Neural progenitor cell (in vitro differentiated cells): Measurements from ENCODE around the gene HIGD2A. TPM values are rescaled to one million over a fixed set of nuclear protein-coding genes. Genes with fewer than 3 reads are reported as not detected.

Experiments
- DNase-seq: peaks from one replicate; pipeline ENCODE4 v3.0.0-alpha.2; 2016; ENCODE audit warnings: low spot score
- H2AFZ ChIP-seq: fragments of 200-600 bp; sonication (generic); replicated peaks from 2 replicates; pipeline ENCODE4 v1.6.1; 2016; ENCODE audit warnings: antibody characterized with exemption
- H3F3A ChIP-seq: fragments of 200-600 bp; sonication (generic); 2 replicates; pipeline ENCODE4 v1.6.1; 2016; ENCODE audit warnings: antibody characterized with exemption, low read depth
- H3K27ac ChIP-seq: fragments of 200-600 bp; sonication (generic); 2 replicates; pipeline ENCODE4 v1.5.1; 2016; ENCODE audit warnings: mild to moderate bottlenecking
- H3K27me3 ChIP-seq: fragments of 200-600 bp; sonication (generic); 2 replicates; pipeline ENCODE4 v1.6.1; 2016; ENCODE audit warnings: mild to moderate bottlenecking, moderate library complexity
- H3K36me3 ChIP-seq: fragments of 200-600 bp; sonication (generic); 2 replicates; pipeline ENCODE4 v1.5.1; 2016
- H3K4me1 ChIP-seq: fragments of 200-600 bp; sonication (generic); 2 replicates; pipeline ENCODE4 v1.6.1; 2016; ENCODE audit warnings: mixed run types
- H3K4me2 ChIP-seq: fragments of 200-600 bp; sonication (generic); 2 replicates; pipeline ENCODE4 v1.6.1; 2016
- H3K4me3 ChIP-seq: fragments of 200-600 bp; sonication (generic); 2 replicates; pipeline ENCODE4 v1.5.1; 2016
- H3K79me2 ChIP-seq: fragments of 200-600 bp; sonication (generic); 2 replicates; pipeline ENCODE4 v1.6.1; 2016; ENCODE audit warnings: low read depth
- H3K9ac ChIP-seq: fragments of 200-600 bp; sonication (generic); 2 replicates; pipeline ENCODE4 v1.6.1; 2016
- H3K9me3 ChIP-seq: fragments of 200-600 bp; sonication (generic); 2 replicates; pipeline ENCODE4 v1.5.1; 2016; ENCODE audit warnings: low read depth
- H4K20me1 ChIP-seq: fragments of 200-600 bp; sonication (generic); 2 replicates; pipeline ENCODE4 v1.6.1; 2016; ENCODE audit warnings: low read depth
- H3K27ac Mint-ChIP-seq: 3 replicates; pipeline ENCODE4 v1.8.0; 2021; ENCODE audit warnings: mixed read lengths
- H3K27me3 Mint-ChIP-seq: 2 replicates; pipeline ENCODE4 v1.8.0; 2022; ENCODE audit warnings: low read depth, mild to moderate bottlenecking, inconsistent platforms, moderate library complexity, mixed read lengths; ENCODE audit not compliant: insufficient read depth
- H3K36me3 Mint-ChIP-seq: 3 replicates; pipeline ENCODE4 v1.8.0; 2021; ENCODE audit warnings: mixed read lengths
- H3K4me1 Mint-ChIP-seq: 3 replicates; pipeline ENCODE4 v1.8.0; 2021; ENCODE audit warnings: mixed read lengths
- H3K4me3 Mint-ChIP-seq: 3 replicates; pipeline ENCODE4 v1.8.0; 2021; ENCODE audit warnings: mild to moderate bottlenecking, moderate library complexity, mixed read lengths
- H3K9me3 Mint-ChIP-seq: 3 replicates; pipeline ENCODE4 v1.8.0; 2020; ENCODE audit warnings: mixed read lengths
- CTCF ChIP-seq: fragments of 200-600 bp; sonication (generic); IDR thresholded peaks from 2 replicates; pipeline ENCODE4 v1.5.1; 2017; ENCODE audit warnings: antibody characterized with exemption, mild to moderate bottlenecking
- EZH2 ChIP-seq: fragments of 200-600 bp; sonication (generic); IDR thresholded peaks from 2 replicates; pipeline ENCODE4 v1.6.1; 2017; ENCODE audit warnings: antibody characterized with exemption, mild to moderate bottlenecking, moderate library complexity
- EZH2phosphoT487 ChIP-seq: fragments of 200-600 bp; sonication (generic); IDR thresholded peaks from 2 replicates; pipeline ENCODE4 v1.6.1; 2017; ENCODE audit warnings: antibody characterized with exemption
- total RNA-seq: library from RNA; depleted of rRNA; stranded (reverse); fragments of >200 nt; gene quantifications from 2 replicates; pipeline ENCODE4 v1.2.3, GENCODE V29; 2015; ENCODE audit warnings: low replicate concordance

HIGD2A gene
- total RNA-seq, 1 donor from 2014 or later = 40.1 TPM

- Mint-ChIP-seq H3K36me3 (peaks cover 6% of the 10 kb centered on the region), H3K4me3 (no peak overlapping the region), H3K27ac (no peak overlapping the region), H3K27me3 (peaks cover 6% of the 10 kb centered on the region), H3K9me3 (peaks cover 12% of the 10 kb centered on the region), H3K4me1 (peaks cover 7% of the 10 kb centered on the region)
- Histone ChIP-seq H3K9ac (no peak overlapping the region), H3K4me3 (no peak overlapping the region), H3K79me2 (no peaks in the 10 kb centered on the region), H3K4me1 (no peaks in the 10 kb centered on the region), H2AFZ (no peak overlapping the region), H3K9me3 (no peaks in the 10 kb centered on the region), H3K27me3 (no peaks in the 10 kb centered on the region), H3F3A (no peaks in the 10 kb centered on the region), H3K36me3 (no peaks in the 10 kb centered on the region), H3K4me2 (no peak overlapping the region), H4K20me1 (no peaks in the 10 kb centered on the region), H3K27ac (no peak overlapping the region)
- DNase-seq = no peak
- no peak for TF ChIP-seq CTCF
- no peak for TF ChIP-seq EZH2phosphoT487
These were observed 39.4 kb downstream of the HIGD2A start for GRCh38 chr5:176427971-176428370.

- no peak for DNase-seq
- Histone ChIP-seq H3K9me3 (no peaks in the 10 kb centered on the region), H3K79me2 (no peaks in the 10 kb centered on the region), H3K27ac (no peak overlapping the region), H3K4me1 (no peaks in the 10 kb centered on the region), H4K20me1 (no peaks in the 10 kb centered on the region), H3K27me3 (no peaks in the 10 kb centered on the region), H3K36me3 (no peaks in the 10 kb centered on the region), H2AFZ (no peak overlapping the region), H3K9ac (no peak overlapping the region), H3K4me2 (no peak overlapping the region), H3K4me3 (no peak overlapping the region), H3F3A (no peaks in the 10 kb centered on the region)
- Mint-ChIP-seq H3K27ac (no peak overlapping the region), H3K4me3 (no peak overlapping the region), H3K27me3 (peaks cover 6% of the 10 kb centered on the region), H3K9me3 (peaks cover 12% of the 10 kb centered on the region), H3K4me1 (peaks cover 7% of the 10 kb centered on the region), H3K36me3 (peaks cover 6% of the 10 kb centered on the region)
- TF ChIP-seq EZH2phosphoT487 (no peak), CTCF (no peak)
These were observed 41.4 kb downstream of the HIGD2A start for GRCh38 chr5:176429972-176430371.

DNA sequence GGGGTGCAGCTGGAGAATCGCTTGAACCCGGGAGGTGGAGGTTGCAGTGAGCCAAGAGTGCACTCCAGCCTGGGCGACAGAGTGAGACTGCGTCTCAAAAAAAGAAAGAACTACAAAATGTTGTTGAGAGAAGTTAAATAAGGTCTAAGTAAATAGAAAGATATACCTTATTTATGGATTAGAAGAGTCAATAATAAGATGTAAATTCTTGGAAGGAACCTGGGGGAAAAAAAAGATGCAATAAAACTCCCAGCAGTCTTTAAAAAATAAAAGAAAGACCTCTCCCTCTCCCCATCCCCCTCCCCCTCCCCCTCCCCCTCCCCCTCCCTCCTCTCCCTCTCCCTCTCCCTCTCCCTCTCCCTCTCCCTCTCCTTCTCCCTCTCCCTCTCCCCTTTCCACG, 44.2 kb downstream of the HIGD2A start:
- H3K4me1 Mint-ChIP-seq = peaks cover 7% of the 10 kb centered on the region
- peaks cover 3% of the 10 kb centered on the region for H3K36me3 Mint-ChIP-seq
- Histone ChIP-seq H4K20me1 (no peaks in the 10 kb centered on the region), H3K36me3 (no peaks in the 10 kb centered on the region), H3K79me2 (no peaks in the 10 kb centered on the region), H3K9me3 (no peaks in the 10 kb centered on the region), H2AFZ (no peak overlapping the region), H3K27me3 (no peaks in the 10 kb centered on the region), H3K4me3 (no peak overlapping the region), H3F3A (no peaks in the 10 kb centered on the region), H3K4me1 (no peaks in the 10 kb centered on the region), H3K4me2 (no peak overlapping the region), H3K27ac (no peak overlapping the region), H3K9ac (no peak overlapping the region)
- H3K27me3 Mint-ChIP-seq = peaks cover 6% of the 10 kb centered on the region
- H3K9me3 Mint-ChIP-seq = peaks cover 7% of the 10 kb centered on the region
- no peak overlapping the region for H3K27ac Mint-ChIP-seq
- H3K4me3 Mint-ChIP-seq = no peak overlapping the region
- no peak for DNase-seq
- TF ChIP-seq CTCF = no peak
- TF ChIP-seq EZH2 = no peak
- TF ChIP-seq EZH2phosphoT487 = no peak

GRCh38 chr5:176436656-176437055, 48.1 kb downstream of the HIGD2A start:
- Mint-ChIP-seq H3K36me3 (peaks cover 3% of the 10 kb centered on the region), H3K4me1 (peaks cover 5% of the 10 kb centered on the region), H3K4me3 (no peak overlapping the region), H3K27ac (peak overlapping the region; percentile 24), H3K27me3 (peaks cover 6% of the 10 kb centered on the region), H3K9me3 (peaks cover 7% of the 10 kb centered on the region)
- Histone ChIP-seq H3K4me2 (no peak overlapping the region), H3K36me3 (no peaks in the 10 kb centered on the region), H3K79me2 (no peaks in the 10 kb centered on the region), H3K4me3 (no peak overlapping the region), H3K27me3 (no peaks in the 10 kb centered on the region), H3K27ac (no peak overlapping the region), H2AFZ (no peak overlapping the region), H4K20me1 (no peaks in the 10 kb centered on the region), H3F3A (peaks cover 4% of the 10 kb centered on the region), H3K4me1 (peaks cover under 1% of the 10 kb centered on the region), H3K9ac (no peak overlapping the region), H3K9me3 (no peaks in the 10 kb centered on the region)
- DNase-seq = no peak
- TF ChIP-seq EZH2phosphoT487 = no peak
- no peak for TF ChIP-seq EZH2
- TF ChIP-seq CTCF = no peak
